OCI-LY3 (cell line): Measurements from ENCODE around the gene COL4A4.

Experiments used
- H2AFZ ChIP-seq: fragments of 200-600, 300-600 bp; shearing (Covaris generic); 2 replicates; pipeline ENCODE4 v1.6.0; 2014; ENCODE audit warnings: antibody characterized with exemption, low read depth, low read length
- H3K27ac ChIP-seq: fragments of 200-600, 300-600 bp; sonication (generic); 2 replicates; pipeline ENCODE4 v1.5.1; 2014; ENCODE audit warnings: mild to moderate bottlenecking, low read length, moderate library complexity, mixed read lengths
- H3K27me3 ChIP-seq: fragments of 200-600, 300-600 bp; sonication (generic); 2 replicates; pipeline ENCODE4 v1.6.1; 2014; ENCODE audit warnings: low read depth, low read length, mixed read lengths
- H3K36me3 ChIP-seq: fragments of 200-600, 300-600 bp; sonication (generic); replicated peaks from 2 replicates; pipeline ENCODE3; 2014; ENCODE audit warnings: low read depth, low read length, mixed read lengths
- H3K4me1 ChIP-seq: fragments of 300-600, 200-600 bp; sonication (generic); 2 replicates; pipeline ENCODE4 v1.6.1; 2014; ENCODE audit warnings: low read length, mixed read lengths
- H3K4me2 ChIP-seq: fragments of 200-600, 300-600 bp; sonication (generic); 2 replicates; pipeline ENCODE4 v1.6.1; 2014; ENCODE audit warnings: low read length, mixed read lengths
- H3K4me3 ChIP-seq: fragments of 300-600, 200-600 bp; sonication (generic); 2 replicates; pipeline ENCODE4 v1.5.1; 2014; ENCODE audit warnings: antibody characterized with exemption, mild to moderate bottlenecking, low read length, moderate library complexity
- H3K79me2 ChIP-seq: fragments of 300-600, 200-600 bp; shearing (Covaris generic); 2 replicates; pipeline ENCODE4 v1.6.1; 2014; ENCODE audit warnings: mild to moderate bottlenecking, low read length, mixed read lengths
- H3K9ac ChIP-seq: fragments of 300-600, 200-600 bp; shearing (Covaris generic); 2 replicates; pipeline ENCODE4 v1.6.0; 2014; ENCODE audit warnings: mild to moderate bottlenecking, low read length, moderate library complexity
- H3K9me3 ChIP-seq: fragments of 200-600, 300-600 bp; shearing (Covaris generic); 2 replicates; pipeline ENCODE4 v1.6.1; 2014; ENCODE audit warnings: low read length, mixed read lengths; ENCODE audit not compliant: insufficient read depth
- H4K20me1 ChIP-seq: fragments of 200-600, 300-600 bp; sonication (generic); 2 replicates; pipeline ENCODE4 v1.6.1; 2016; ENCODE audit warnings: low read length, mixed read lengths; ENCODE audit not compliant: insufficient read depth
- EZH2phosphoT487 ChIP-seq: fragments of 200-600 bp; shearing (Covaris generic); IDR thresholded peaks from 2 replicates; pipeline ENCODE4 v1.6.1; 2018; ENCODE audit warnings: antibody characterized with exemption, mixed run types, low read depth
- TF ChIP-seq, protein P1 (sequence below): fragments of 200-600, 300-600 bp; sonication (generic); IDR thresholded peaks from 2 replicates; pipeline ENCODE4 v1.5.1; 2014; ENCODE audit warnings: antibody characterized with exemption, low read length, low read depth

Gene COL4A4

DNA sequence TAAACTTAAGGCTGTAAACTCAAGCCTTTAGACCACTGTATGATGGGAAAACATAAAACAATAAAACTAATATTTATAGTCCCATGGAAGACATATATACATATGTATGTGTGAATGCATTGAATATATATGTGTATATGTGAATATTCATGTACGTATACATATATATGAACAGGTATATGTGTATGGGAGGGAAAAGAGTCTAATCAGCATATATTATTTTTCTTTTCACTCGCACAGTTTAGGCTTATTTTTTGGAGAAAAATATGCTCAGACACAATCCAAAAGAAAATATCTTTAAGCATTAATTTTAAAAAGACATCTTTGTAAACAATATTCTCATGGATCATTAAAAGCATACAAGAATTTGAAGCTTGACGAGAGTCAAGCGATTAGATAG, 22.7 kb downstream of the COL4A4 start:
- no peak overlapping the region for H3K9ac ChIP-seq
- H4K20me1 ChIP-seq = no peaks in the 10 kb centered on the region
- no peak overlapping the region for H3K4me2 ChIP-seq
- H2AFZ ChIP-seq = no peak overlapping the region
- no peak overlapping the region for H3K27ac ChIP-seq
- no peaks in the 10 kb centered on the region for H3K9me3 ChIP-seq
- TF ChIP-seq EZH2phosphoT487 = no peak
- TF ChIP-seq, protein P1, sequence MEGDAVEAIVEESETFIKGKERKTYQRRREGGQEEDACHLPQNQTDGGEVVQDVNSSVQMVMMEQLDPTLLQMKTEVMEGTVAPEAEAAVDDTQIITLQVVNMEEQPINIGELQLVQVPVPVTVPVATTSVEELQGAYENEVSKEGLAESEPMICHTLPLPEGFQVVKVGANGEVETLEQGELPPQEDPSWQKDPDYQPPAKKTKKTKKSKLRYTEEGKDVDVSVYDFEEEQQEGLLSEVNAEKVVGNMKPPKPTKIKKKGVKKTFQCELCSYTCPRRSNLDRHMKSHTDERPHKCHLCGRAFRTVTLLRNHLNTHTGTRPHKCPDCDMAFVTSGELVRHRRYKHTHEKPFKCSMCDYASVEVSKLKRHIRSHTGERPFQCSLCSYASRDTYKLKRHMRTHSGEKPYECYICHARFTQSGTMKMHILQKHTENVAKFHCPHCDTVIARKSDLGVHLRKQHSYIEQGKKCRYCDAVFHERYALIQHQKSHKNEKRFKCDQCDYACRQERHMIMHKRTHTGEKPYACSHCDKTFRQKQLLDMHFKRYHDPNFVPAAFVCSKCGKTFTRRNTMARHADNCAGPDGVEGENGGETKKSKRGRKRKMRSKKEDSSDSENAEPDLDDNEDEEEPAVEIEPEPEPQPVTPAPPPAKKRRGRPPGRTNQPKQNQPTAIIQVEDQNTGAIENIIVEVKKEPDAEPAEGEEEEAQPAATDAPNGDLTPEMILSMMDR = no peak
- no peaks in the 10 kb centered on the region for H3K79me2 ChIP-seq
- H3K36me3 ChIP-seq = no peaks in the 10 kb centered on the region
- H3K4me3 ChIP-seq = no peak overlapping the region
- H3K4me1 ChIP-seq = no peaks in the 10 kb centered on the region
- H3K27me3 ChIP-seq = no peaks in the 10 kb centered on the region

DNA sequence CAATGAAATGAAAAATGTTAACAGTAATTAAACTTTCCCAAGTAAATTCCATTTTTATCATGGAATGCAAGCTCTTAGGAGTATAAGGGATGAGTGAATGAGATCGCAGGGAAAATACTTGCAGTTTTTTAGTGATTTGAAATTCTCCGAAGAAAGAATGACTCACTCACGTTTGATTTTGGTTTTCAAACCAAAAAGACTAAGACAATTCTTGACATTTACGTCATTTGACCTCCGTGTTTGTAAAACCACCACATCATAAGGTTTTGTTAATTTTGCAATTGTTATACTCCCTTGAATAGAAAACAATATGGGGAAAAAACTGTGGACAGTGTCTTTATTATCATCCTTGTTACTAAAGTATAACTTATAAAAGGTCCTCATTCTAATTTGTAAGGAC, 29.4 kb downstream of the COL4A4 start:
- H4K20me1 ChIP-seq = no peaks in the 10 kb centered on the region
- no peak overlapping the region for H3K4me2 ChIP-seq
- H3K4me1 ChIP-seq = no peaks in the 10 kb centered on the region
- no peaks in the 10 kb centered on the region for H3K9me3 ChIP-seq
- no peak overlapping the region for H3K4me3 ChIP-seq
- H3K27ac ChIP-seq = no peak overlapping the region
- no peak for TF ChIP-seq EZH2phosphoT487
- TF ChIP-seq, protein P1 = no peak
- no peaks in the 10 kb centered on the region for H3K36me3 ChIP-seq
- H2AFZ ChIP-seq = no peak overlapping the region
- H3K27me3 ChIP-seq = no peaks in the 10 kb centered on the region
- H3K9ac ChIP-seq = no peak overlapping the region
- H3K79me2 ChIP-seq = no peaks in the 10 kb centered on the region

DNA sequence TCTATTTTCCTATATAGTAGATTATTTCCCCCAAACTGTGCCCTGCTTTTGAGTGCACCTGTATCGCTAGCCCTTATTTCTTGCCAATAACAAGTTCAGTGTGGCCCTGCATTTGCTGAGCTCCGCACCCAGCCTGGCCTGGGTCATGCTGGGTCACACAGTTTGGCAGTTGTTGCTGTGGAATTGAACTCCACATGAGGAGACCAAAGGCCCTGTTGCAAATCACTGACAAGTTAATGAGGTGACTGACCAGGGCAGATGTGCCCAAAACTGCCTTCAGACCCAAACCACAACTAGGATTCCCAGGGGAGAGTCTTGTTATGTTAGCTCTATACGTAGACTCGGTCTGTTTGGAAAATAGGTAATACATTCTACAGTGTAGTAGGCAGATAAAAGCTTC, 31.0 kb downstream of the COL4A4 start:
- no peak overlapping the region for H3K9ac ChIP-seq
- H3K79me2 ChIP-seq = no peaks in the 10 kb centered on the region
- no peaks in the 10 kb centered on the region for H3K27me3 ChIP-seq
- no peak overlapping the region for H2AFZ ChIP-seq
- no peak for TF ChIP-seq EZH2phosphoT487
- TF ChIP-seq, protein P1 = no peak
- no peaks in the 10 kb centered on the region for H3K9me3 ChIP-seq
- no peaks in the 10 kb centered on the region for H4K20me1 ChIP-seq
- H3K36me3 ChIP-seq = no peaks in the 10 kb centered on the region
- H3K27ac ChIP-seq = no peak overlapping the region
- no peak overlapping the region for H3K4me2 ChIP-seq
- H3K4me3 ChIP-seq = no peak overlapping the region
- H3K4me1 ChIP-seq = no peaks in the 10 kb centered on the region

DNA sequence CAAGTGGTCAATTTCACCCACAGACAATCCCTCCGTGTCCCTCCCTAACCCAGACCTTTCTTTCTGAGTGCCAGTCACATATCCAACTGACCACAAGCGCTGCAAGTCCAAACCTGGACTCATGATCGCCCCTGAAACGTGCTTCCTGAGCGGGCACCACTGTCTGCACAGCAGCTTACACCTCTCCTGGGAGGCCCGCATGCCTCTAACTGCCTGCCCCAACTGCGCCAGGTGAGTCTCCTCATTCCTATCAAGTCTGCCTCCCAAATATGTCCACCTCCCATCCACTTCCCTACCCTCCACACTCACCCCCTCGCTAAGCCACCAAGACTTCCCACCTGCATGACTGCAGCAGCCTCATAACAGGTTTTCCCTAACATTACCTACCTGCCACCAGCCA, 33.4 kb downstream of the COL4A4 start:
- no peak overlapping the region for H2AFZ ChIP-seq
- H3K4me3 ChIP-seq = no peak overlapping the region
- H4K20me1 ChIP-seq = no peaks in the 10 kb centered on the region
- H3K4me1 ChIP-seq = no peaks in the 10 kb centered on the region
- no peaks in the 10 kb centered on the region for H3K9me3 ChIP-seq
- no peak overlapping the region for H3K27ac ChIP-seq
- H3K27me3 ChIP-seq = no peaks in the 10 kb centered on the region
- no peaks in the 10 kb centered on the region for H3K36me3 ChIP-seq
- no peak overlapping the region for H3K4me2 ChIP-seq
- no peaks in the 10 kb centered on the region for H3K79me2 ChIP-seq
- TF ChIP-seq, protein P1 = no peak
- no peak for TF ChIP-seq EZH2phosphoT487
- no peak overlapping the region for H3K9ac ChIP-seq
